ENCODE data around the gene CPVL. TPM values are rescaled to one million over a fixed set of nuclear protein-coding genes. Genes with fewer than 3 reads are reported as not detected.

CPVL gene
- total RNA-seq, 1 donor: 132 TPM

DNA sequence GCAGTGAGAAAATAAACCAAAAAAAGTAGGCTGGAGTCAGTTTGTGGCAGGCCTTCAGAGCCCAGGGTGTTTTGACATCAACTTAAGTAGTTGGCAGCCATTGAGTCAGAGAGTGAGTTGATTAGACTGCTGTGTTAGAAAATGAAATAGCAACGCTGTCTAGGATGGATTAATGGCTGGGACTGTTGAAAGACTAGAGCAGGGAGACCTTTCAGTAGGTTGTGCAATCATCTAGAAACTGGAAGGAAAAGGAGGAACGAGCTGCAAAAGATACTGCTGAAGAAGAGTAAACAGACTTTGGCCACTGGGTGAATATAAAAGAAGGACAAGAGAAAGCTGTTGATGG lies 159.6 kb downstream of the CPVL start:
- H3K4me1 ChIP-seq (ENCODE audit: insufficient read depth, low read length): peaks cover 37% of the 10 kb centered on the region
- H3K4me3 ChIP-seq (ENCODE audit: low read length): no peak overlapping the region
- no peaks in the 10 kb centered on the region for H3K9me3 ChIP-seq (ENCODE audit: low read depth, low read length)
- H3K27me3 ChIP-seq (ENCODE audit: insufficient read depth, low read length): no peaks in the 10 kb centered on the region

DNA sequence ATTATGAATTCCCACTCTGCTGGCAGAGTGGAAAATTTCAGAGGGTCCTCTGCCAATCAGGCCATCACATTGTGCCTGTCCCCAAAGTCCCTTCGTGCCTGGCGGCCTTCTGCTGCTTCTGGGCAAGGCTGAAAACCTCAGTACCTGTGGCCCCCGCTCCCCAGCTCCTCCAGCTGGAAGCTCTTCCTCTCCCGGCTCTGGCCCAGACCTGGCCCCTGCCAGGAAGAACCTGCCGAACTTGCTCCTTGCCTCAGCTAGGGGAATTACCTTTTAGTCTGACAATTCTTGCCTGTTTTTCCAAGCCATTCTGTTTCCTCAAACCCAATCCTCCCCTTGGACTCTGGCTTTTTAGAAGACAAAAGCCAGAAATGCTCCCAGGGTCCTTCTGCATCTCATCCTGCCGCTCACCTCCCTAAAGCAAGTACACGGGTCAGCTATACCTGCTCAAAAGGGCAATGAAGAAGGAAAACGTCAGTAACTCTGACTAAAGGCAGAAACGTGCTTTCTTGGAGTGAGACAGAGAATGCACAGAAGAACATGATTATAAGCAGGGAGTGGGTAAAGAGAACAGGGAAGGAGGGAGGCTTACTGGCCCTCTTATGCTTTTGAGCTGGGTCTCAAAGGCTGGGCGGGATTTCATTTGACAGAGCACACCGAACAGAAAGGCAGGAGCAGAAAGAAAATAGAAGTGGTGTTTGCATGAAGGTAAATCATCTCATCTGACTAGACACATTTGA lies 160.1 kb downstream of the CPVL start:
- H3K27me3 ChIP-seq (ENCODE audit: insufficient read depth, low read length): no peaks in the 10 kb centered on the region
- H3K9me3 ChIP-seq (ENCODE audit: low read depth, low read length): no peaks in the 10 kb centered on the region
- no peak overlapping the region for H3K4me3 ChIP-seq (ENCODE audit: low read length)
- peaks cover 37% of the 10 kb centered on the region for H3K4me1 ChIP-seq (ENCODE audit: insufficient read depth, low read length)

DNA sequence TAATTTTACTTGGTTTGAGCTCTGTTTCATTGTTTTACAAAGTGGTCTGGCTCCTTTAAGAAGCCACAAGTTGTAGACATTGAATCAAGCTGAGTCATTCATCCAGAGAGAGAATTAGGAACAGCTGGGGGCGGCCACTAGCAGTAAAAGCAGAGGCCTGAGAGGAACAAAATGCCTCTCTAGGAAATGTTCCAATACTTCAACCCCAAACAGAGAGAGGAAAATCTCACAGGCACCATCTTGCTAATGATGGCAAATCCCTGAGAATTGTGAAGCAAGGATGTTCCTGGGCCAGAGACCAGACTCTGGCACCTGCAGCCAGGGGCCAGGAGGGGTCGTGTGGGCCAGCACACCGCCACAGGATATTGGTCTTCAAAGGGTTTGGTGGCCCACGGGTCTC lies 161.7 kb downstream of the CPVL start:
- Histone ChIP-seq H3K9me3 (ENCODE audit: low read depth, low read length) (no peaks in the 10 kb centered on the region), H3K27me3 (ENCODE audit: insufficient read depth, low read length) (no peaks in the 10 kb centered on the region), H3K4me1 (ENCODE audit: insufficient read depth, low read length) (peaks cover 37% of the 10 kb centered on the region), H3K4me3 (ENCODE audit: low read length) (no peak overlapping the region)

DNA sequence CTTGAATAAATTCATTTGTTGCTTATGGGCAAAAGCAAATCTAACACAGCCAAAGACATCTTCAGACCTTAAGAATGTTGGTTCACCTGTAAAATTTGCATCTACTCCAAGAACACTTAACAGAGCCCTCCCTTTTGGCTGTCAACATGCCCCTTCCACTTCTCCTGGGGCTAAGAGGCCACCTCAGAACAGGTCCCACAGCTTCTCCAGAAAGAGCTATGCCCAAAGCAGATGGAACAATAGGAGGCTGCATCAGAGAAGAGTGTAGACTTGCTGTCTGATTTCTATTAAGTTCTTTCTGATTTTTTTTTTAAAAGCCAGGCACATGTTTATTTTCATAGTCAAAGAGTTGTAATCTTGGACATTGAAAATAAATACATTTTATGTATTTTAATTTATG lies 162.1 kb downstream of the CPVL start:
- H3K27me3 ChIP-seq (ENCODE audit: insufficient read depth, low read length): no peaks in the 10 kb centered on the region

DNA sequence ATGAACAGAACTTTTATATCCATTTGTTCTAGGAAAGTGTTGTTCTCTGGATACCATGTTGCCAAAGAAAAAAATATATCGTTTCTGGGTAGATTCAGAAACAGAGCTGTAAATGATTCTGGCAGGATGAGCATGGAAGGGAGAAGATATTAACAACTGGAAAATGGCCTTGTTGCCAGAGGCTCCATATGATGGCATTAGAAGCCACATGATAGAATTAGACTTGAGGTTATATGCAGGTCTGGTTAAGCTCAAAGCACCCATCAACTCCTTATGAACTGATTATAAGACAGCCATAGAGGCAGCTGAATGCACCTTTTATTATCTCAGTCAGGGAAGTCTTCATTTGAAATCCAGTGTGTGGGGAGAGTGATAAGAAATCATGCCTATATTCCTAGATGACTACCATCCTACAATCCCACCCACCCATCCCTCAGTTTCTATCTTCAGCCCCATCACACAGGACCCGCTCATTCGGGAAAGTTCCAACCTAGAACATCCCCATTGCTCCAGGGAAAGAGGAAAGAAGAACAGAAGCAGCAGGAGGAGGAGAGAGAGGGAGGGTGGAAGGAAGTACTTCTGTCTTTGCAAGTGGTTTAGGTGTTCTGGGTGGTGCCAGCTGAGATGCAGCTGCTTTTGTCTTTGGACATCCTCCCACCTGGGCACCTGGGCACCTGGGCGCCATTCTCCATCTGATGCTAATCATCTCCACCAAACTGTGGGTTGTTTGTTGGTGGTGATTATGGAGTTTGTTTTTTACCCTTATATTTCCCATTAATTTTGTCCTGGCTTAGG lies 162.7 kb downstream of the CPVL start:
- Histone ChIP-seq H3K9me3 (ENCODE audit: low read depth, low read length) (no peaks in the 10 kb centered on the region), H3K27me3 (ENCODE audit: insufficient read depth, low read length) (no peaks in the 10 kb centered on the region), H3K4me1 (ENCODE audit: insufficient read depth, low read length) (peaks cover 37% of the 10 kb centered on the region), H3K4me3 (ENCODE audit: low read length) (no peak overlapping the region)

More for the DNA sequence above, 162.1 kb downstream of the CPVL start:
- H3K4me3 ChIP-seq (ENCODE audit: low read length): no peak overlapping the region
- H3K9me3 ChIP-seq (ENCODE audit: low read depth, low read length): no peaks in the 10 kb centered on the region
- H3K4me1 ChIP-seq (ENCODE audit: insufficient read depth, low read length): peaks cover 37% of the 10 kb centered on the region

DNA sequence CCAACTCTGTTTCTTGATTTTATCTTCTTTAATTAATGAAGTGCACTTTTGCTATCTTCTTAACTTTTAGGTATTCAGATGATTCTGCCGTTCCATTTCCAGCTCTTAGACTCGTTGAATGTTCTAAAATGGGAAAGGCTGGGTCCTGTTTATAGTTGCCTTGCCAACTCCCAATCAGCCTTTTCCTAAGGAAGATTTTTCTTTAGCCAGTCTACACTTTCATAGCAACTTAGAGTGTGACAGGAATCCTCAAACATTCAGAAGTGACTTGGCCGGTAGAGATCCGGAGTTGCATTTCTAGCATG lies 165.2 kb downstream of the CPVL start:
- Histone ChIP-seq H3K27me3 (ENCODE audit: insufficient read depth, low read length) (no peaks in the 10 kb centered on the region), H3K4me1 (ENCODE audit: insufficient read depth, low read length) (peaks cover 19% of the 10 kb centered on the region), H3K9me3 (ENCODE audit: low read depth, low read length) (no peaks in the 10 kb centered on the region), H3K4me3 (ENCODE audit: low read length) (no peak overlapping the region)

DNA sequence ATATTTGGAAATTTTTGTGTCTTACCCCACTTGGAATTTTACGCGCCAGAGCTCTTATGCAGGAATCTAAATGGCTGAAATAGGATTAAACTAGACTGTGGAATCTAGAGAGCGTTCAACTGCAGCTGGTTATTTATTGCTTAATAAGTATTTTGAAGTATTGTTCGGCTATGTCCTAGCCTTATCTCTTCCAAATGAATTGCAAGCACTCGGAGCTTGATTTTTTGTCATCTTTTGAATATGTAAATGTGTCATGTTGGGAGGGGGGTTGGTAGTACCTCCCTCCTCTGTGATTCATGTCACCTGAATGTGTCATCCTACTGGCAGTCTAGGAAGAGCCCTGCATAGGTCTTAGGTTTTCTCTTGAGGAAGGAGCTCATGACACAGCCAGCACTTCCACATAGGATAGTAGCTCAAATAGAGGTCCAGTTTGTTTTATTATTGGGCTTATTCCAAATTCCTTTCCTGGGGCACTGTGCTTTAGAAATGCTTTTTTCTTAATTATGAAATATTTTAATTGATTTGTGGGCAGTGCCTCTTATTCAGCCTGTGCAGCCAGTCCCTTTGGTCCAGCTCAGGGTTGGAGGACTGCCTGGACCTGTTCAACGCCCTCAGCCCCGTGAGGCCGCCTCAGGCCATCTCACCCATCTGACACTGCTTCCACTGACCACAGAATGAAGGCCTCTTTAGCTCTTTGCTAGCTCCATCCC lies 165.7 kb downstream of the CPVL start:
- Histone ChIP-seq H3K4me3 (ENCODE audit: low read length) (no peak overlapping the region), H3K4me1 (ENCODE audit: insufficient read depth, low read length) (peaks cover 15% of the 10 kb centered on the region), H3K27me3 (ENCODE audit: insufficient read depth, low read length) (no peaks in the 10 kb centered on the region), H3K9me3 (ENCODE audit: low read depth, low read length) (no peaks in the 10 kb centered on the region)

DNA sequence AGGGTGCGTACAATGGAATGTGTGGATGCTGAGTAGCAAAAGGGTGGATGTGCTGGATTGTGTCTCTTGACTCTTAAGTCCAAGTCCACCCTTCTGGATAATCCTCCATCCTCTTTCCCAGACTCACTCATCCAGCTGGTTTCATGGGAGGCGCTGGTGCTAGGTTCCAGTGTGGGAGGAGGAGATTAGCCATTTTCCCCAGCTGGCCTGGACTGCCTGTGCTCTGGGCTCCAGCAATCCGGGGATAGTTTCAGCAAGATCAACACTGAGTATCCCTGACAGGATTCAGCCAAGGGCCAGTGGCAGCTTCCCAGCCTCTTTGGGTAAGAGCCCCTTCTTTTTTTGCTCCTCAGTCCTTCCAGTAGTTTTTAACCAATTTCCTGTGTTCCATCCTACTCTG lies 166.6 kb downstream of the CPVL start:
- Histone ChIP-seq H3K27me3 (ENCODE audit: insufficient read depth, low read length) (no peaks in the 10 kb centered on the region), H3K4me3 (ENCODE audit: low read length) (no peak overlapping the region), H3K9me3 (ENCODE audit: low read depth, low read length) (no peaks in the 10 kb centered on the region), H3K4me1 (ENCODE audit: insufficient read depth, low read length) (peaks cover 6% of the 10 kb centered on the region)

DNA sequence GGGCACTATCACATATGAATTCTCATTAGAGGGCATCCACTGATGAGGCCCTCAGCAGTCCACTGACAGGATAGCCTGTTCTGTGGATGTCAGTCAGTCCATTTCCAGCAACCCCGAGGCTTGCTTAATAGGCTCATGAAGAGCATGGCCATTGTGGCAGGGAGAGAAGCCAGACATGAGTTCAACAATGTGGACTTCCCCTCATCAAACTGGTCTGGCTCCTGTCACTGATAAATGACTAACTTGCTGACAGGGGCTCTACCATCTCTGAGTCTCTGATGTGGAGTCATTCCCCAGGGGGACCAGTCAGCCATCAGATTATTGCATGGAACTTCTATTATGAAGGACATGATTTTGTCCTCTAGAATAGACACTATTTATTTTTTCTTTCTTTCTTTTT lies 168.5 kb downstream of the CPVL start:
- no peak overlapping the region for H3K4me3 ChIP-seq (ENCODE audit: low read length)
- H3K4me1 ChIP-seq (ENCODE audit: insufficient read depth, low read length): no peaks in the 10 kb centered on the region
- no peaks in the 10 kb centered on the region for H3K27me3 ChIP-seq (ENCODE audit: insufficient read depth, low read length)
- peaks cover 6% of the 10 kb centered on the region for H3K9me3 ChIP-seq (ENCODE audit: low read depth, low read length)

DNA sequence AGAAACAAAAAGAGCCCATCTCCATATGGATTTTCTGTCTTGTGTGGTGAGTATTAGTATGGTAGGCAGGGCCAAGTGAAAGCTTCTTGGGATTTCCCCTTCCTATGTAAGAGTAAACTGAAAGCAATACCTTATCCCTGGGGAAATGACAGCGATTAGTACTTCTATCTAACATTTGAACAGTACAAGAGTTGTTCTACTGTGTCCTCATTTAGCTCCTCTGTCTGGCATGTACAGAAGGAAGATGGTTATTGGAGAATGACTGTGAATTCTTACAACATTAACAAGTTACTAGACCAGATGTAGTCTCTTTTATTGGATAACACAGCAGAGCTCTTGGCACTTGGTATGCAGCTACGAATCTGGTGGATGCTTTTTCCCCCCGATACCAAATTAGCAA lies 170.3 kb downstream of the CPVL start:
- H3K9me3 ChIP-seq (ENCODE audit: low read depth, low read length): peaks cover 20% of the 10 kb centered on the region
- no peak overlapping the region for H3K4me3 ChIP-seq (ENCODE audit: low read length)
- no peaks in the 10 kb centered on the region for H3K27me3 ChIP-seq (ENCODE audit: insufficient read depth, low read length)
- H3K4me1 ChIP-seq (ENCODE audit: insufficient read depth, low read length): no peaks in the 10 kb centered on the region

DNA sequence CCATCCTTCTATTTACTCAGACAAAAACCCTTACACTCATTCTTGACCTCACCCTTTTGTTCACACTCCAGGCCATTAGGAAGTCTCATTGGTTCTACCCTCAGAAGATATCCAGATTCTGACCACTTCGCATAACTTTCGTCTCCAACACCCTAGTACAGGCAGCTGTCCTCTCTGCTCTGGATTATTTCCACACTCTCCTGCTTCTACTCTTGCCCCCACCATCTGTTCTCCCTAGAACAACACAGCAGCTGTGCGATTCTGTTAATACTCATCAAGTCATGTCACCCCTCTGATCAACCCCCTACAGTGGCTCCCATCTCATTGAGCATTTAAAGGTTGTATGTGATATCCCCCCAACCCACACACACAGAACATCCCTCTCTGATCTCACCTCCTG lies 172.7 kb downstream of the CPVL start:
- no peak overlapping the region for H3K4me3 ChIP-seq (ENCODE audit: low read length)
- H3K27me3 ChIP-seq (ENCODE audit: insufficient read depth, low read length): no peaks in the 10 kb centered on the region
- no peaks in the 10 kb centered on the region for H3K4me1 ChIP-seq (ENCODE audit: insufficient read depth, low read length)
- H3K9me3 ChIP-seq (ENCODE audit: low read depth, low read length): peaks cover 21% of the 10 kb centered on the region

DNA sequence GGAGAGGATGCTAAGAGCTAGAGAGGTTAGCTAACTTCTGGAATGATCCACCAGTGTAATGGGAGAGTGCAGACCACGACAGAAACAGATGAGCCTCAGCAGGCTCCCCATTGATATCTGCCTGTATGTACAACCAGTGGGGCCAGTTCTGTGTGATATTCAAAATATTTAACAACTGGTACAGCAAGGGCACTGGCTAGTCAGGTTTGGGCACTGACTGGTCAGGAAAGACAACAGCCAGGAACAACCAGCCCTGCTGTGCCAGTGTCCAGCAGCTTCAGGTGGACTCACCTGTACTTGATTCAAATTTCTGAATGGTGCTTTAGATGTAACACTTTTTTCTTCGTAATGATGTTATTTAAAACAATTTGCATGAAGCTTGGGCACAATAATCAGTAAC lies 182.3 kb downstream of the CPVL start:
- Histone ChIP-seq H3K4me3 (ENCODE audit: low read length) (no peak overlapping the region), H3K9me3 (ENCODE audit: low read depth, low read length) (no peaks in the 10 kb centered on the region), H3K4me1 (ENCODE audit: insufficient read depth, low read length) (no peaks in the 10 kb centered on the region), H3K27me3 (ENCODE audit: insufficient read depth, low read length) (peaks cover 28% of the 10 kb centered on the region)

DNA sequence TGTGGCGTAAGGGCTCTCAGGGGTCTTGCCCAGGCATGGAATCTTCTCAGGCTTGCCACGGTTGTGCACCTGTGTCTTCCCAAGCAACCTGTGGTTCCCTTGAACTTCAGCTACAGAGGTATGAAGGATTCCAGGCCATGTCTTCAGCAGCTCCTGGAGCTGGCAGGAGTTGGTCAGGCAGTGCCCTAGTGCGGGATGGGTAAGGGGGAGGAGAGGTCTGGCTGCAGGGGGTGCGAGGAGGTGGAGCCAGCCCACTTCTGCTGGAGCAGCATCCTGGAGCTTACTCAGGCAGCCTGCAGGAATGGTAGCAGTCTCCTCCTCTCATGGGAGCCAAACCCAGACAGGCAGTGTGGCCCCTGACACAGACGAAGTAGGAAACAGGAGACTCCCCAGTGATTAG lies 184.4 kb downstream of the CPVL start:
- H3K27me3 ChIP-seq (ENCODE audit: insufficient read depth, low read length): peaks cover 44% of the 10 kb centered on the region
- H3K9me3 ChIP-seq (ENCODE audit: low read depth, low read length): no peaks in the 10 kb centered on the region
- H3K4me3 ChIP-seq (ENCODE audit: low read length): no peak overlapping the region
- peaks cover 19% of the 10 kb centered on the region for H3K4me1 ChIP-seq (ENCODE audit: insufficient read depth, low read length)

DNA sequence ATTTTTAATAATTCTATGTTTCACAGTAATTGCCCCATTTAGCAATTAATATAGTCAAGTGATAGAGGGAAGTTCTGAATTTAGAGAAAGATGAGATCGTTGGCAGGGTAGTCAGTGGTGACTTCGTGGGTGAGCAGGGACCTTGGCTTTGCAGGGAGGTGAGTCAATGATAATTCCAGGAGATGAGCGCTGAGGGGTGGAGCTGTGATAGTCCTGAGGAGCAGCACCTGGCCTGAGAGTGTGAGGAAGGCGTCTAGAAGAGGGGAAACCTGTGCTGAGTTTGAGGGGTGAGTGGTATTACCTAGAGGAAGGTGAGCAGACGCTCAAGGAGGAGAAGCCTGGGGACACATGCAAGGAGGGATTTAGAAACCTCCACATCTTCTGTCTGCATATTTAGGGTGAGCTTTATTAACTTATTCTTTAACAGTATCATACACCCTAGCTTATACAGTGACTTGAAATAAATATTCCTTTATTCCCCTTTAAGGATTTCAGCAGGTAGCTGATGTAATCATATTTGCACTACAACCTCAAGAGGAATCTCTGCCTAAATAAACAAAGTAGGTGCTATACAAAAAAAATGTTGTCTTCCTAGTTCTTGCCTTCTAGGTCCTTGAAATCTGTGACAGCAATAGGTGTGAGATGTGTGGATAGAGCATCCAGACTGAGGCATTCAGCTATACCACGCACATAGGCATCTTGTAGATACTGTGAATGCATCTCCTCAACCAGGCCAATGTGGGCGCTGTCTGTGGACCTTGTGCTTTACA lies 186.1 kb downstream of the CPVL start:
- H3K4me1 ChIP-seq (ENCODE audit: insufficient read depth, low read length): peaks cover 36% of the 10 kb centered on the region
- H3K4me3 ChIP-seq (ENCODE audit: low read length): no peak overlapping the region
- peaks cover 61% of the 10 kb centered on the region for H3K27me3 ChIP-seq (ENCODE audit: insufficient read depth, low read length)
- no peaks in the 10 kb centered on the region for H3K9me3 ChIP-seq (ENCODE audit: low read depth, low read length)

DNA sequence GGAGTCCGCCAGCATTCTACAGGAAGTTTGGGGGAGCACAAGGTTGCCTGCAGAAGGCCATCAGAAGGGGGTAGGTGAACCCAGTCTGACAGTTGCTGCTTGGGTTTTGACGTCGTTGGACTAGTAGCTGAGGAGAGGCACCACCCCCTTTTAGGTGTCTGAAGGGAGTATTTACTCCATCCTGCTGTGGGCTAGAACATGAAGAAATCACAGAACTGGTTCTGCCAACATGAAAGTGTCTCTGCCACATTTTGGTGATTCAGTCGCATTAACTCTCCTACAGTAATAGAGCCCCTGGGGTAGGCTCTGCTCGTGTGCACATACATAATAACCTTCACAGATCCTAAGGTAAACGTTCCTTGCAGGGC lies 187.4 kb downstream of the CPVL start:
- no peaks in the 10 kb centered on the region for H3K9me3 ChIP-seq (ENCODE audit: low read depth, low read length)
- peaks cover 39% of the 10 kb centered on the region for H3K4me1 ChIP-seq (ENCODE audit: insufficient read depth, low read length)
- H3K4me3 ChIP-seq (ENCODE audit: low read length): no peak overlapping the region
- peaks cover 74% of the 10 kb centered on the region for H3K27me3 ChIP-seq (ENCODE audit: insufficient read depth, low read length)
